GM11168 (cell line): ENCODE results near the gene PDZD2.

ENCODE experiments used
- in situ Hi-C: fragments of 300-500 bp; cut with MboI; formaldehyde crosslinking; loops from one replicate; pipeline ENCODE4 v1.12.0; 2022; ENCODE audit warnings: low sequenced_read_pairs; ENCODE audit not compliant: unreplicated experiment

The PDZD2 gene

DNA sequence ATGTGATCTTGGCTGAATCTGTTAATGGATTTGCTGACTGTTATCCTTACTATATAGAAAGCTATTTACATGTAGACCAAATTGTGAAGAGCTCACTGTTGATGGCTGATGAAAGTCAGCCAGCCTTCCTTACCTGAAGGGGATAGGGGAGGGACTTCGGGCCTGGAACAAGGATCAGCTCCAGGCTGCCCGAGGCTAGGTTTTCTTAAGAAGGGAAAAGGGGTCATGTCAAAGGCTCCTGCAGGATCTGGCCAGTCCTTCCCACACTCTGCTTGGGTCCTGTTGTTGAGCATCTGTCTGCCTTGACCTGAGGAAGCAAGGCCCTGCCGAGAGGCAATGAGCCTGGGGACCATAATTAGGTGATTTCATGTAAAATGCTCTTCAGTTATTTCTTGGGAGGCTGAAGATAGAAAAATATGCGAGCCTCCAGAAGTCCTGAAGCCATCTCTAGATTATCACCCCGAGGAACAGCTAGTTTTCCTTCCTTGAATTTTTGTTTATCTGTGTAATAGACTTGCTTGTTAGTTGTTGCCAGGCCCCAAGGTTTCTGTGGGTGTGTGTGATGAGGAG, 261.4 kb downstream of the PDZD2 start:
- in situ Hi-C loops, result no loop called here

DNA sequence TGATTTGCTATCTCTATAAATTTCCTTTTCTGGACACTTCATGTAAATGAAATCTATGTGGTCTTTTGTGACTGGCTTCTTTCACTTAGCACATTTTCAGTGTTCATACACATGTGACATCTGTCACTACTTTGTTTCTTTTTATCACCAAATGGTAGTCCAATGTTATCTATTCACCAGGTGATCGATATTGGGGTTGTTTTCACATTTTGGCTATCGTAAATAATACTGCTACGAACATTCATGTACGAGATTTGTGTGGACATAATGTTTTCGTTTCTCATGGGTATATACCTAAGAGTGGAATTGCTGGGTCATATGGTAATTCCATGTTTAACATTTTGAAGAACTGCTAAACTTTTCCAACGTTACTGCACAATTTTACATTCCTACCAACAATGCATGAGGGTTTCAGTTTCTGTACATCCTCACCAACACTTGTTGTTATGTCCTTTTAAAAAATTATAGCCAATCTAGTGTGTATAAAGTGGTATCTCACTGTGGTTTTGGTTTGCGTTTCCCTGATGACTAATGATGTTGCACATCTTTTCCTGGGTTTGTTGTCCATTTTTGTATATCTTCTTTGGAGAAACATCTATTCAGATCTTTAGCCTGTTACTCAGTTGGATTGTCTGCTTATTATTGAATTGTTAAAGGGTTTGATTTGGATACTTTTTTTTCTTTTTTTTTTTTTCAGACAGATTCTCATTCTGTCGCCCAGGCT, 263.0 kb downstream of the PDZD2 start:
- in situ Hi-C loops, result no loop called here

DNA sequence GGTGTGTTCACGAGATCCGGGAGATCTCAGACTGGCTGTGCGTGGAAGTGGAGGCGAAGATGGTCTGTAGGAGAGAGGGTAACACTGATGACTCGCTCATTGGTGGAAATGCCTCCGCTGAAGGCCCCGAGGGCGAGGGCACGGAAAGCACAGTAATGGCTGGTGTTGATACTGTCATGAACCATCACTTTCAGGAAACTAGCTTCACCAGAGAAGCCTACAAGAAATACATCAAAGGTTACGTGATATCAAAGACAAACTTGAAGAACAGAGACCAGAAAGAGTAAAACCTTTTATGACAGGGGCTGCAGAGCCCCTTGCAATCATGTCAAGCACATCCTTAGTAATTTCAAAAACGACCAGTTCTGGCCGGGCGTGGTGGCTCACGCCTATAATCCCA, 269.5 kb downstream of the PDZD2 start:
- in situ Hi-C loops, result no loop called here

DNA sequence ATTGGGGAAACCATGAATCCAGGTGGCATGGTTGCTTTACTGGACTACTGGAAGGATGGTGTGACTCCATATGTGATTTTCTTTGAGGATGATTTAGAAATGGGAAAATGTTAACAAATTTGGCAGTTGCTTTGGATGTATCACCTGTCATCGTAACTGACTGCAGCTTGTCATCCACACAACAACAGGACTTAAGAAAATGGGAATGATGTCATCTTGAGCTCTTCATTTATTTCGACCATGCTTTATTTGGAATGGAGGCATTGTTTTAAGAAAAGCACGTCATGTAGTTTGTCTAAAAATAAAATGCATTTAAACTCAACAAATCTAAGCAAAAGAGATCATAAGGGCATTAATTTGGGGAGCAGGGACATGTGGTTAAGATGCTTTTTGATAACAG, 270.1 kb downstream of the PDZD2 start:
- in situ Hi-C loops, result no loop called here

DNA sequence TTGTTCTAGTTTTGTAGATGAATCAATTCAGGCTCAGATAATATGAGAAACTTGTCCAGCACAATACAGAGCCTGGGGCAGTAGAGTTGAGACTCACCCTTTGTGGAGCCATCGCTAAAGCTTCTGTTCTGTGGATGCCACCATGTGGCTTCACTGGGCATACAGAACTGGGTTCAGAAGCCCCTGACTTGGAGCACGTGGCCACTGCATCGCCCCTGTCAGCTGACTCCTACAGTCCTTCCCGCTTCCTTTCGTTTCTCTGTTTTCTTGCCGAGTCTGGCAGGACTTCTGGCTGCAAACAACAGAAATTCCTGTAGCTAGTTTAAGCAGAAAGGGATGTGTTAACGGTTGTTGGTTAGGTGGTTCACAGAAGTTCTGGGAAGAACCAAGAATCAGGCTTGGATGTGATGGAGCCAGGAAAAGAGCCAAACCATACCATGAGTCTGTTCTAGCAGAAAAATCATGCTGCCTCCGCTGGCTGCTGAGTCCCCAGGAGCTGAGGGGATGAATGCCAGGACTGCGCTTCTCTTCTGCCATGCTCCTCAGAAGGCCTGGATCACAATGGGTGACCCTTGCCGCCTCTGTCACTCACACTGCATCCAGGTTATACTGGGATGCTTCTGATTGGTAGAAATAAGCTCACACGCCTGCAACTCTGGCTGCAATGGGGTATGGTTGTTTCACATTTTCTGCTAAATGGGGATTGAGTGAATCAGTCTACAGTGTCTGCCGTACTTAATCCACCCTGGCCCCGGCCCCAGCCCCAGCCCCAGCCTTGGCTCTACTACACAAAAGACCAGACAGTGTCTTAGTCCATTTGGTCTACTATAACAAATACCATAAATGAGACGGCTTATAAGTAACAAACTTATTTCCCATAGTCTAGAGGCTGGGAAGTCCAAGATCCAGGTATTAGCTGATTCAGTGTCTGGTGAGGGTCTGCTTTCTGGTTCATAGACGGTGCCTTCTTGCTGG, 272.6 kb downstream of the PDZD2 start:
- in situ Hi-C loops, result no loop called here

DNA sequence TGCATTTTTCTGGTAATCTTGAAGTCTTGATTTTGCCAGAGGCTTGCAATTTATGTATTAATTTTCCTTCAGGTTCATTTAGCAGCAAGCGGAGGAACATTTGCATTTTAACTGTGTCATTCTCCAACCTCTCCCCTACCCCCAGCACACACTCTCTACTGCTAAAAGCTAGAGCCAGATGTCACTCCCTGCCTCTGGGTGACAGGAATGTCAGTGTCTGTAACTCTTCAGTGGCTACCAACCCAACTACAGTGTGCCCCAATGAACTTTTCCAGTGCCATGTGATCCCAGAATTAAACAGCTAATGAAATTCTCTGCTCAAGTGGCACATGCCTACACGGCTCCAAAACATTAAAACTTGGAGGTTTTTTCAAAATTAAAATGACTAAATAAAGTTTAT, 274.9 kb downstream of the PDZD2 start:
- in situ Hi-C loops, result no loop called here

DNA sequence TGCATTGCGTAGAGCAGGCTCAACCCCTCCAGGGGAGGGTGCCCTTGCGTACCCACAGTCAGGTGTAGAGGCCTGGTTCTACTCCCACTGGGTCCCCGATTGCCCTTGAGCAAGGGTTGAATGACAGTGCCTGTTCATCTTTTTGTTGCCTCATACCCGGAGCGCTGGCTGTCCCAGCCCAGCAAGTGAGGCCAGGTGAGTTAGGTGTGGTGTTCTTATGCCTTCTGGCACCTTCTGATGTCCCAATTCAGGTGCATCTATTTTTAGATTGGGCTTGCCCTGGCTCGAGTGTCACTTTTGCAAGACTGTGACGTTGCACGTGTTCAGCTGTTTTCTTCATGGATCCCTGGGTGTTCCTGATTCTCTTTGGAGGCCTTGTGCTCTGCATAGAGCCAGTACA, 277.4 kb downstream of the PDZD2 start:
- in situ Hi-C loops, result no loop called here

DNA sequence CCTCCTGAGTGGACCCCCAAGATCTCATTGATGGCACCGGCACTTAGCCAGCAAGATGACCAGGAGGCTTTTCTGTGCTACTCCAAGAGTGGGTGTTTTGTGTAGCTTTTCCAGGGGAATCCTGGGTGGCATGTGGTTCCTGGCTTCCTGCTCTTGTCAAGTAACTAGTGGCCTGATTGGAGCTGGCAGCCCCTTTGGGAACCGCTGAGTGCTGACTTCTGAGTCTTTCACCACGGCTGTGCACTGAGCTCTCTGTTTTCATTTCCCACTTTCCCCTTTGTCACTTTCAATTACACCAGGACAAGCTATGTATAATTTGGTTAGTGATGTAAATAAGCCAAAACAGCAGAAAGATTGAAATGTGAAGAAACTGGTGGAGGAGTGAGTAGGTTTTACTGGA, 279.8 kb downstream of the PDZD2 start:
- in situ Hi-C loops, result no loop called here

DNA sequence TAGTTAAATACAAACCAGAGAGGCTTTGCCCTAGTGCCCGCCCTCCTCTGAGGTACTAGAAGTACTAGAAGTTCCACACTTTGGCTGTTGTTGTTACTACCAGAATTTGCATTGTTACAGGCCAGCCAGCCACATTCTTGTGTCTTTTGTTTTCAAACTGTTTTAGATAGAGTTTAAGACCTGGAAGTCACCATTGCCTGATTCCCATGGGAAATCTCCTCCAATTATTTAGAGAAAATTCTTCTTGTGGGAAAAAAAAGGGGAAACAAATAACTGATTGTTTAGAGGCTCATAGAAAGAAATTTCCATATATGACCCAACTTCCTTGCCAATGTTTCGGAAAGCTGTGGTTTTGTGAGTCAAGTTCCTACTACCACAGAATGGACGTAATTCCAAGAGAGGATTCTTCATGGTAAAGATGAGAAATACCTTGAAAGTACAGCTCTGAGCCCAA, 282.9 kb downstream of the PDZD2 start:
- in situ Hi-C loops, result no loop called here

DNA sequence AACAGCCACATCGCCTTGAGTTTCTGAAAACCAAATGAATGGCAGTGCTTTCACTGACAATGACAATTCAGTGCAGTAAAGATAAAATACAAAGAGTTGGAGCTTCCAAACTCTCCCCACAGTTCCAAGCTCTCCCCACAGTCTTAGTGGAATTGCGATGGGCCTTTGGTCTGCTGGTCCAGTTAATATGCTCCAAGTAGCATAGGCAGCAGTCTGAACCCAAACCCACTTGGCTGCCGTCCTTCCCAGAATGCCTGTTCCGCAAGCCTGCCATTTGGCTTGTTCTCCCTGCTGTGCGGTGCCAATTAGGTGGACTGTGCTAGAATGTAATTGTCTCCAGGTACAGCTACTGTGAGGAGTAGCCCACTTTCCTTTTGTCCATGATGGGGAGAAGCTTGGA, 285.1 kb downstream of the PDZD2 start:
- in situ Hi-C loops, result no loop called here

DNA sequence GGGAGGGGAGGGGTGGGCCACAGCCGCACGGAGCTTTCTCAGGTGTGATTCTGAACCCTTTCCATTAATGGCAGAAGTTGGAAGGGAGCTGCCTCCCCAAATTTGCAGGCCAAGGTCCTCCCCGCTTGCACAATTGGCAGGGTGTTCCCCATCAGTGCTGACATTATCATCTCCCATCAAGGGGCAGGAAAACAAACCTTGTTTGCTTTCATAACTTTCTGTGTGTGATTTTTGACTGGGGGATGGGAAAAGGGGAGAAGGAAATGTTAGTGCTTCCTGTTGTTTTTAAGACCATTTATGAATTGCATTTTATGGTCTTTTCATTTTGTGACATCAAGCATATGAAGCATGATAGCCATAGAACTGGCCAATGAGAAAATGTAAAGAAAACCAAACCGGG, 292.9 kb downstream of the PDZD2 start:
- in situ Hi-C loops, result no loop called here

DNA sequence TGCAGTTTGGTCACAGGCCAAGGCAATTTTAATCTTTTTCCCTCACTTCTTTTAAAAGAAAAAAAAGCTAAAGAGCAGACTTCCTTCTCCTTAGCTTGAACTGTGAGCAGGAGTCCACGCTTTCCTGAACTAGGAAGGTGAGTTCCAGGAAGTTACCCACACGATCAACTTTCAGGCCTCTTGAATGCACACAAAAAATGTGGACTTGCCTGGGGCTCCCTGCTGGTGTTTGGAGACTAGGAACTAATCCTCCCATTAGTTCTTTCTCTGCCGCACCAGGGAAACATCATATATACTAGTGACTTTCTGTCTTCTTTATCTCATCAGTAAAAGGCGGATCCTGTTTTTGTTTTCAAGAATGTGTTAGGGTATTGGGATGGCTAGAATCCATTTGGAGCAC, 295.2 kb downstream of the PDZD2 start:
- in situ Hi-C loops, result no loop called here

DNA sequence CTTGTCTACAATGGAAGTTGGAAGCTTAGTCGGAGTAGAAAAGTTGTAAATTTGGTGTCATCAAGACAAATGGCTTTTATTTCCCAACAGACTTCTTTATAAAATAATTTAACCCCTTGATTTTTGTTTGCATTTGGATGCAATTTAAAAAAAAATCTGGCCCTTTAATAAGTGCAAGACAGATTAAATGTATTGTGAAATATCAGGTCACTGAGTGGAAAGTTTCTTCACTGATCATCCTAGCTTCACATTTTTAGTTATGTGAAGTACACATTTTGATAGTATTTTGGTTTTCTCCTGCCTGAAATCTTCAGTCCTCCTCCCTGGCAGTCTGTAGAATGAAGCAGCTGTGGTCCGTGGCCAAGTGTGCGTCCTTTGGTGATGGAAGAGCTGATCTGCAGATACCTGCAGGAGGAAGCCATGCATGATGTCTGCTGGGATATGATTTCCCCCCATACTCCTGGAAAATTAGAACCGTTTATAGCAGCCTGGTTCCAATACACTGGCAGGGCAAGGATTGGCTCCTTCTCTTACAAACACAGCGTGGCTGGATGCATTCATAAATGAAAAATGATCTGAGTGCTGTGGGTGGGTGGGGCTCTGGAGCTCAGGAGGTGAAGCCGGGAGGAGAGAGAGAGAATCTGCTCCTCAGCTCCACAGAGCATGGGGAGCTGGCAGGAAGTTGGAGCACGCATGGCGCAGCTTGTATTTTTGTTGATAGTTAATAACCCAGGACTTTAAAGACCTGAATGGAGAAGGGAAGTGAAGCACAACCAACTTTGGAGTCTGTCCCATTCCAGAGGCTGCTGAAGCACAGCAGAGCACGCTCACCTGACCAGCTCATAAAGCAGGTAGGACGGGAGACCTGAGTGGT, 296.8 kb downstream of the PDZD2 start:
- in situ Hi-C loops, result no loop called here

DNA sequence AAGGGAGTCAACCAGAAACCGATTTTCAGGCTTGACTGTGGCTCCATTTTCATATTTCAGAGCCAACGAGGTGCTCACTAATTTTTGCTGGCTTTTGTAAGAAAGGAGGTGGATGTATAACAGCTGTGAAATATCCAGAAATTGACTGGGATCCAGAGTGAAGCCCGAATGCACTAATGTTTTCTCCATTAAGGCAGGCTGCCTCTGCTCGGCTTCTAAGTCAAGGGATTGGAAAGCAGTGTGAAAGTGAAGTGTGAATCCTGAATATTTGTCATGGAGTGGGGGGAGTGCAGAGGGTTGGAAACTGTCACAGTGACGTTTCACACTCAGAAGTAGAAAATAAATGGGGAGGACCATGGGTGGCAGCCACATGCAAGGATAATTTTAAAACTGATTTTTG, 297.8 kb downstream of the PDZD2 start:
- in situ Hi-C loops, result no loop called here

DNA sequence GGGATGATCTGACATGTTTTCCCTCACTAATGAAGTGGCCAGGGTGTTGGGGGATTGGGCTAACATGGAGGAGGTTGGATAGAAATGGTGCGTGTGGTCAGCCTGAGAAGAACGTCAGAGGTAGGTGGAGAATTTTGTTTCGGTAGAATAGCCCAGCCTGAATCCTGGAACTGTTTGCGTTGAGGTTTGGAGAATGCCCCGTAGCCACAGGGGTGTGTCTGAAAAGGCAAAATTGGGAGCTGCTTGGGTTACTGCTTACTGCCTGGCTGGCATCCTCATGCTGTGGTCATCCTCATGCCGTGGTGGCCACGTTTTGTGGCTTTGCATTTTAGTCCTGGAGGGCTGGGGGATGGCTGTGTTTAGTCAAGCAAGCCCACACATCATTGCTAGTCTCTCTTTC, 298.3 kb downstream of the PDZD2 start:
- in situ Hi-C loops, result no loop called here

DNA sequence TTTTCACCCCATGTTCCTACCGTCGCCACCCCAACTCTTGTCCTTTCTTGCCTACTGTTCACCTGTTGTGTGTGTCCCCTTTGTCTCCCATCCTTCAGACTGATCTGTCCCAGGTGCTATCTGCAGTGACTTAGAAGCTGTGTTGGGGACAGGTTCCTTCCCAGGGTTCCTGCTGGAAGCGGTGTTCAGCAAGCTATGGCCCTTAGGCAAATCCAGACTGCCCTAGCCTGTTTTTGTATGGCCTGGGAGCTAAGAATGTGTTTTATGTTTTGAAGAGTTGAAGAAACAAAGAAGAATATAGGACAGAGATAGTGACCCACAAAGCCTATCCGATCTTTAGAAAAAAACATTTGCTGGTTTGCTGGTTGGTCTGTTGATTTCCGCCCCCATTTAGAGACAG, 298.8 kb downstream of the PDZD2 start:
- in situ Hi-C loops, result no loop called here

DNA sequence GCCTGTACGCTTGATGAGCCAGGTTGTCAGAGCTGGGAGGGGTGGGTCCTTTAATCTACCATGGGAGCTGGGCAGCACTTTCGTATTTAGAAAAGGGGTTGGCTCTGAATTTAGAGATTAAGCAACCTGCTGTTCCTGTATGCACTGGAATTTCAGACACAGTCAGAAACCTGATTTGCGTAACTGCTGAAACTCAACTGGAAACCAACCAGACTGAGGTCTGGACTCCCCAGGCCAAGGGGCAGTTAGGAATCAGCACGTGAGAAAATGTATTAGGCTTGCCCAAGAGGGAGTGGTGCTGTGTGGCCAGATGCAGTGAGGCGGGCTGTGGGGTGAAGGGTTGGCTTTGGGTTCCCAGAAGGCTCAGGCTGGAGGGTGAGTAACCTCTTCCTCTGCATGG, 300.2 kb downstream of the PDZD2 start:
- in situ Hi-C loops, result no loop called here

DNA sequence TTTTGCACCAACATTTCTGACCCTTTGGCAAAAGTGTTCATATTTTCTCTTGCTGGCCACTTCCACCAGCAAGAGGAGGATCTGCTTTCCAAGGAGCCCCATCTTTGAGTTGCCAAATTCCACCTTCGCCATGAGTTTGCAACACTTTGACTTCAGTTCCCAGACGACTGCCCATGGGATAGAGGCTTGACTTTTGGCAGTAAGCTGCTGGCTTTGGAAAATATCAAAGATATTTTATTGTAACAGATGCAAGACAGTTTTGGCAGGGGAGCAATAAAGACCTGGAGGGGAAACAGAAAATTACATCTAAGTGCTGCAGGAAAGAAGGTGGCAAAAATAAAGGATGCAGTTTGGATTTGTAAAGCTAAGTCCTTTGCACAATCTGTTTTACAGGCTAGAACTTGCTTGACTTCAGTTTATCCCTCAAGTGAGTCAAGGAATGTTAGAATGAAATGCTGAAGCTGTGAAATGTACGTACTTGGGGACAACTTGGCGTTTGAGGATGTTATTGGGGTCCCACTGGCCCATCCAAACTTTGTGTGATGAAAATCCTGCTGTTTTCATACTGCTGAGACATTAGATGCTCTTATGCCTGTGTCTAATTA, 302.3 kb downstream of the PDZD2 start:
- in situ Hi-C loops, result no loop called here

DNA sequence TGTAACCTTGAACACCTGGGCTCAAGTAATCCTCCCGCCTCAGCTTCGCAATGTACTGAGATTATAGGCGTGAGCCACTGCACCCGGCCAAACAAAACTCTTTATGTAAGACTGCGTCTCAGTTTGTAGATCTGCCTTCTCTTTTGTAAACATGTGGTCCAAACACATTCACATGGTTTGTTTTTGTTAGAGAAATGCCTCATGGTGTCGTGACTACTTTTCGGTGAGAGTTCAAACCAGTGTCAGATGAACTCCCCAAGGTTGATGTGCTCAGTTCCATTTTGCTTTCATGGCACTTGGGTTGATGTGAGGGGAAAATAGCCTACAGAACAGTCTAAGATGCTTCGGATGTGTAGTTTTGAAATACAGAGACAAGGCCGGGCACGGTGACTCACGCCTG, 303.6 kb downstream of the PDZD2 start:
- in situ Hi-C loops, result no loop called here
